Measurements from ENCODE around the gene RPL39L.

DNA sequence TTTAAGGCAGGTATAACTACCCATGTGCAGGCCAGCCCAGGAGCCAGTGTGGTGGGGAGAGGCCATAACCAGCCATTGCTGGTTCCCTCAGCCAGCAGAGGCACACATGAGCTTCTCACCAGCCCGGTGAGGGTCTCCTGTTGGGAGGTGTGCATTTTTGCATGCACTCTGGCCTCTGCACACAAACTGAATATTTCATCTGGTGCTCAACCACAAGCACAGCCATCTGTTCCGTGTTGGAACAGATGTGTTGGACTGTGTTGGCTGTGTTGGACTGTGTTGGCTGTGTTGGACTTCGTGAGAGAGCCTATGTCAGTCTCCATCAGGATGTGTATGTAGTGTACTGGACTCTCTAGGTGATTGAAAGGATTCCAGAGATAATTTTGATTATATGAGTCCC lies 67.2 kb downstream of the RPL39L start:
- TF ChIP-seq, protein P1, sequence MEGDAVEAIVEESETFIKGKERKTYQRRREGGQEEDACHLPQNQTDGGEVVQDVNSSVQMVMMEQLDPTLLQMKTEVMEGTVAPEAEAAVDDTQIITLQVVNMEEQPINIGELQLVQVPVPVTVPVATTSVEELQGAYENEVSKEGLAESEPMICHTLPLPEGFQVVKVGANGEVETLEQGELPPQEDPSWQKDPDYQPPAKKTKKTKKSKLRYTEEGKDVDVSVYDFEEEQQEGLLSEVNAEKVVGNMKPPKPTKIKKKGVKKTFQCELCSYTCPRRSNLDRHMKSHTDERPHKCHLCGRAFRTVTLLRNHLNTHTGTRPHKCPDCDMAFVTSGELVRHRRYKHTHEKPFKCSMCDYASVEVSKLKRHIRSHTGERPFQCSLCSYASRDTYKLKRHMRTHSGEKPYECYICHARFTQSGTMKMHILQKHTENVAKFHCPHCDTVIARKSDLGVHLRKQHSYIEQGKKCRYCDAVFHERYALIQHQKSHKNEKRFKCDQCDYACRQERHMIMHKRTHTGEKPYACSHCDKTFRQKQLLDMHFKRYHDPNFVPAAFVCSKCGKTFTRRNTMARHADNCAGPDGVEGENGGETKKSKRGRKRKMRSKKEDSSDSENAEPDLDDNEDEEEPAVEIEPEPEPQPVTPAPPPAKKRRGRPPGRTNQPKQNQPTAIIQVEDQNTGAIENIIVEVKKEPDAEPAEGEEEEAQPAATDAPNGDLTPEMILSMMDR (IDR thresholded peaks at IDR 0.05) = no peak
- no peak for TF ChIP-seq EP300 (IDR thresholded peaks at IDR 0.05)
